MM.1S (cell line): ENCODE data around the gene DNAL1.
"Not testable (repeated sequence)": the region's sequence is repeated elsewhere in the genome, so short reads cannot be mapped to it uniquely, and the experiment has no call there.

Experiments used
- DNase-seq: peaks from one replicate; pipeline ENCODE4 v3.0.0-alpha.2; 2015
- H2AFZ ChIP-seq: fragments of 300-600 bp; sonication (generic); 2 replicates; pipeline ENCODE4 v1.6.0; 2016; ENCODE audit warnings: antibody characterized with exemption, low read length
- H3F3A ChIP-seq: fragments of 300-600 bp; sonication (generic); 2 replicates; pipeline ENCODE4 v1.6.1; 2016; ENCODE audit warnings: mild to moderate bottlenecking, antibody characterized with exemption, low read length, moderate library complexity, mixed read lengths; ENCODE audit not compliant: insufficient read depth
- H3K27ac ChIP-seq: fragments of 300-600 bp; sonication (generic); 2 replicates; pipeline ENCODE4 v1.5.1; 2016; ENCODE audit warnings: mild to moderate bottlenecking, low read length
- H3K27me3 ChIP-seq: fragments of 300-600 bp; sonication (generic); replicated peaks from 2 replicates; pipeline ENCODE4 v1.6.0; 2016; ENCODE audit warnings: low read length; ENCODE audit not compliant: insufficient read depth
- H3K36me3 ChIP-seq: fragments of 300-600 bp; sonication (generic); replicated peaks from 2 replicates; pipeline ENCODE4 v1.6.1; 2016; ENCODE audit warnings: mild to moderate bottlenecking, low read length, mixed read lengths; ENCODE audit not compliant: insufficient read depth
- H3K4me1 ChIP-seq: fragments of 300-600 bp; sonication (generic); 2 replicates; pipeline ENCODE4 v1.6.1; 2016; ENCODE audit warnings: low read length, mixed read lengths
- H3K4me2 ChIP-seq: fragments of 300-600 bp; sonication (generic); 2 replicates; pipeline ENCODE4 v1.6.0; 2016; ENCODE audit warnings: low read depth, low read length
- H3K4me3 ChIP-seq: fragments of 300-600 bp; sonication (generic); 2 replicates; pipeline ENCODE4 v1.5.1; 2016; ENCODE audit warnings: low read length, mixed read lengths
- H3K79me2 ChIP-seq: fragments of 300-600 bp; sonication (generic); 2 replicates; pipeline ENCODE4 v1.6.1; 2016; ENCODE audit warnings: mixed run types, low read length, mixed read lengths
- H3K9ac ChIP-seq: fragments of 300-600 bp; sonication (generic); 2 replicates; pipeline ENCODE4 v1.6.1; 2016; ENCODE audit warnings: low read length, mixed read lengths
- H3K9me2 ChIP-seq: fragments of 300-600 bp; sonication (generic); replicated peaks from 2 replicates; pipeline ENCODE4 v1.6.1; 2016; ENCODE audit warnings: mild to moderate bottlenecking, low read length, mixed read lengths; ENCODE audit not compliant: insufficient read depth
- H3K9me3 ChIP-seq: fragments of 300-600 bp; sonication (generic); replicated peaks from 2 replicates; pipeline ENCODE4 v1.6.1; 2016; ENCODE audit warnings: mild to moderate bottlenecking, low read length, mixed read lengths; ENCODE audit not compliant: insufficient read depth
- H4K20me1 ChIP-seq: fragments of 300-600 bp; sonication (generic); 2 replicates; pipeline ENCODE4 v1.6.1; 2016; ENCODE audit warnings: mild to moderate bottlenecking, low read length, moderate library complexity, mixed read lengths; ENCODE audit not compliant: insufficient read depth
- EZH2 ChIP-seq: fragments of 300-600 bp; sonication (generic); optimal IDR thresholded peaks from 2 replicates; pipeline ENCODE3; 2017; ENCODE audit warnings: low read depth, mild to moderate bottlenecking, antibody characterized with exemption, low read length, mixed read lengths
- EZH2phosphoT487 ChIP-seq: fragments of 300-600 bp; sonication (generic); IDR thresholded peaks from 2 replicates; pipeline ENCODE4 v1.6.1; 2018; ENCODE audit warnings: antibody characterized with exemption, low read length
- TF ChIP-seq, protein P1 (sequence below): fragments of 300-600 bp; sonication (generic); IDR thresholded peaks from 2 replicates; pipeline ENCODE4 v1.5.1; 2016; ENCODE audit warnings: antibody characterized with exemption, low read length, mixed read lengths

Gene DNAL1

DNA sequence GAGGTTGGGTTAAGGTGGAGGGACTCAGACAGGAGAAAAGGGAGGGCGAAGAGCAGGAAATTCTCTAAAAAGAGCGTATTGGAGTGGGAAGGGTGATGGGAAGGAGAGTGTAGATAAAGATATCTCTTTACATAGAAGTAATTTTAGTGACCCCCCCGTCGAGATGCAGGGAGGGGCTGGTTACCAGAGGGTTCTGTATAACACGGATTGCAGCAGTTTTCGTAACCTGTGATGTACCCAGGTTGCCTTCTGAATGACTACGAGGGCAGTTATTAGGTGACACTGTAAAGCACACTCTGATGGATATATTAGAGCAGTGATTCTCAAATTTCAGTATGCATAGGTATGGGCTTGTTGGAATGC is 443 bp downstream of the DNAL1 start:
- Histone ChIP-seq H4K20me1 (no peaks in the 10 kb centered on the region), H3K79me2 (no peaks in the 10 kb centered on the region), H2AFZ (peak overlapping the region; percentile 80), H3F3A (no peaks in the 10 kb centered on the region), H3K9me3 (no peaks in the 10 kb centered on the region), H3K4me1 (no peaks in the 10 kb centered on the region), H3K9ac (peak overlapping the region; percentile 47; the same call in 1 of the 2 replicates), H3K27me3 (no peaks in the 10 kb centered on the region), H3K4me2 (peak overlapping the region; percentile 45), H3K9me2 (no peaks in the 10 kb centered on the region), H3K4me3 (peak overlapping the region; percentile 72), H3K36me3 (no peaks in the 10 kb centered on the region), H3K27ac (no peak overlapping the region)
- TF ChIP-seq, protein P1, sequence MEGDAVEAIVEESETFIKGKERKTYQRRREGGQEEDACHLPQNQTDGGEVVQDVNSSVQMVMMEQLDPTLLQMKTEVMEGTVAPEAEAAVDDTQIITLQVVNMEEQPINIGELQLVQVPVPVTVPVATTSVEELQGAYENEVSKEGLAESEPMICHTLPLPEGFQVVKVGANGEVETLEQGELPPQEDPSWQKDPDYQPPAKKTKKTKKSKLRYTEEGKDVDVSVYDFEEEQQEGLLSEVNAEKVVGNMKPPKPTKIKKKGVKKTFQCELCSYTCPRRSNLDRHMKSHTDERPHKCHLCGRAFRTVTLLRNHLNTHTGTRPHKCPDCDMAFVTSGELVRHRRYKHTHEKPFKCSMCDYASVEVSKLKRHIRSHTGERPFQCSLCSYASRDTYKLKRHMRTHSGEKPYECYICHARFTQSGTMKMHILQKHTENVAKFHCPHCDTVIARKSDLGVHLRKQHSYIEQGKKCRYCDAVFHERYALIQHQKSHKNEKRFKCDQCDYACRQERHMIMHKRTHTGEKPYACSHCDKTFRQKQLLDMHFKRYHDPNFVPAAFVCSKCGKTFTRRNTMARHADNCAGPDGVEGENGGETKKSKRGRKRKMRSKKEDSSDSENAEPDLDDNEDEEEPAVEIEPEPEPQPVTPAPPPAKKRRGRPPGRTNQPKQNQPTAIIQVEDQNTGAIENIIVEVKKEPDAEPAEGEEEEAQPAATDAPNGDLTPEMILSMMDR, result no peak
- DNase-seq, result no peak

DNA sequence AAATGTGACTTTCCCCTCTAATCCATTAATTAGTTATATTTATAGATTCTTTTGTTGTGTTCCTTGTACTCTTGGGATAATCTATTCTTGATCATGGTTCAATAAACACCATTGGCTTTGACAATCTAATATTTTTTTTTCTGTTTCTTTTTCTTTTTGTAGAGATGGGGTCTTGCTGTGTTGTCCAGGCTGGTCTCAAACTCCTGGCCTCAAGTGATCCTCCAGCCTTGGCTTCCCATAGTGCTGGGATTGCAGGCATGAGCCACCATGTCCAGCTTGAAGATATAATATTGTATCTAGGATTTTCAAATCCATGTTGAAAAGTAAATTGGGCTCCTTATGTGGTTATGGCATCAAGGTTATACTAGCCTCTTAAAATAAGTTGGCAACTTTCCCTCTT is 6.2 kb downstream of the DNAL1 start:
- Histone ChIP-seq H3K27ac (no peak overlapping the region), H3K36me3 (no peaks in the 10 kb centered on the region), H3K27me3 (no peaks in the 10 kb centered on the region), H3K4me3 (no peak overlapping the region), H3K79me2 (no peaks in the 10 kb centered on the region), H3K4me1 (no peaks in the 10 kb centered on the region), H2AFZ (no peak overlapping the region), H3K9me2 (no peaks in the 10 kb centered on the region), H4K20me1 (no peaks in the 10 kb centered on the region), H3K4me2 (no peak overlapping the region), H3K9ac (no peak overlapping the region), H3F3A (no peaks in the 10 kb centered on the region), H3K9me3 (no peaks in the 10 kb centered on the region)
- no peak for DNase-seq
- TF ChIP-seq EZH2phosphoT487 (no peak), EZH2 (no peak)
- TF ChIP-seq, protein P1, result no peak

DNA sequence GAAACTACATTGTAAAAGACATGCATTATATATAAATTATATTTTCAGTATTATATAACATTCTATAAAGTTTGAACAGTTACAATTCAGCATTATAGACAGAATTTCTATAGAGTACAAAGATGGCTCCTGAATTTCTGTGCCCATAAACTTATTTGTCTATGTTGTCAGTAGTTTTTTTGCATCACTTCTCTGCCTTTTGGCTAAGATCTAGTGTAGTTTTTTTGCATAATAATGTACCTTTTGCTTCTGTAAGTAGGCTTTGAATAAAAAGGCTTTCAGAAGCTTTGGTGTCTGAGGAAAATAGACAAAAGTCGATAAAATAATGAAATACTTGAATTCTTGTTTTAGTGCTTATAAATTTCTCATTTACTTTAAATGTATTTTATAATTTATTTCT is 11.1 kb downstream of the DNAL1 start:
- no peaks in the 10 kb centered on the region for H3K79me2 ChIP-seq
- no peaks in the 10 kb centered on the region for H3K27me3 ChIP-seq
- no peak overlapping the region for H3K27ac ChIP-seq
- no peaks in the 10 kb centered on the region for H3K9me2 ChIP-seq
- H3K9me3 ChIP-seq, result no peaks in the 10 kb centered on the region
- H3K4me1 ChIP-seq, result no peaks in the 10 kb centered on the region
- H3K4me3 ChIP-seq, result no peak overlapping the region
- H4K20me1 ChIP-seq, result no peaks in the 10 kb centered on the region
- DNase-seq, result no peak
- H3K36me3 ChIP-seq, result no peaks in the 10 kb centered on the region
- H3F3A ChIP-seq, result no peaks in the 10 kb centered on the region
- no peak overlapping the region for H3K4me2 ChIP-seq
- TF ChIP-seq, protein P1, result no peak
- TF ChIP-seq EZH2phosphoT487 (no peak), EZH2 (no peak)
- H3K9ac ChIP-seq, result no peak overlapping the region
- no peak overlapping the region for H2AFZ ChIP-seq

DNA sequence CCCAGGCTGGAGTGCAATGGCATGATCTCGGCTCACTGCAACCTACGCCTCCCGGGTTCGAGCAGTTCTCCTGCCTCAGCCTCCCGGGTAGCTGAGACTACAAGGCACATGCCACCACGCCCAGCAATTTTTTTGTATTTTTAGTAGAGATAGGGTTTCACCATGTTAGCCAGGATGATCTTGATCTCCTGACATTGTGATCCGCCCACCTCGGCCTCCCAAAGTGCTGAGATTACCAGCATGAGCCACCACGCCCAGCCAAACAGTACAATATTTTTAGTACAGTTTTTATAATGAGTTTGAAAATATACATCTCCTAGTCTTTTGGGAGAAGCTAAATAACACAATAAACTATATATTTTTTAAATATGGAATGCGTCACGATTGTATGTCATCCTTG is 14.4 kb downstream of the DNAL1 start:
- not testable (repeated sequence) for H3K79me2 ChIP-seq, H3K4me2 ChIP-seq, H3K27me3 ChIP-seq, H3K36me3 ChIP-seq, H2AFZ ChIP-seq, H3K9ac ChIP-seq, H3K9me2 ChIP-seq, H3K9me3 ChIP-seq, H3F3A ChIP-seq, H3K4me3 ChIP-seq, H3K27ac ChIP-seq, DNase-seq, H3K4me1 ChIP-seq, H4K20me1 ChIP-seq
